ENCODE measurements around the gene GEMIN2.

DNA sequence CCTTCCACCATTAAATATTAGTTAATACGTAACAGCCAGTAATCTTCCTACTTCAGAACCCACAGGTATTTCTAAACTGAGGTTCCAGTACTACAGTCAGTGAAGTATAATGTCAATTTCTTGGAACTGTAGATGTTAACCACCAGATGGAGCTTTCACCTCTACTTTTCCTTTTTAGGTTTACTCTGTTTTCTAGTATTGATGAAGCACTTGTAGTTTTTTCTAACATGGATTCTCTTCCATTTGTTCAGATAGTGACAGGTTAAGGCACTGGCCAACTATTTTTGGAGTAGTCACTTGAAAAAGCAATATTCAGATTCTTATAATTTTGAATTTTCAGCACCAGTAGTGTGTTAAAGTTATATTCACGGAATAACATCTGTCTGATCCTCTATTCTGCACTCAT lies 6.5 kb upstream of the GEMIN2 start:
- peak in 11 of 12 donors; percentile 6 to 51 (median 27) for TF ChIP-seq CTCF (IDR thresholded peaks at IDR 0.05)
- no peak for TF ChIP-seq POLR2A (IDR thresholded peaks at IDR 0.05)

Data from heart left ventricle (tissue), 13 donors.